ENCODE measurements around the gene BMP8A.

BMP8A gene

DNA sequence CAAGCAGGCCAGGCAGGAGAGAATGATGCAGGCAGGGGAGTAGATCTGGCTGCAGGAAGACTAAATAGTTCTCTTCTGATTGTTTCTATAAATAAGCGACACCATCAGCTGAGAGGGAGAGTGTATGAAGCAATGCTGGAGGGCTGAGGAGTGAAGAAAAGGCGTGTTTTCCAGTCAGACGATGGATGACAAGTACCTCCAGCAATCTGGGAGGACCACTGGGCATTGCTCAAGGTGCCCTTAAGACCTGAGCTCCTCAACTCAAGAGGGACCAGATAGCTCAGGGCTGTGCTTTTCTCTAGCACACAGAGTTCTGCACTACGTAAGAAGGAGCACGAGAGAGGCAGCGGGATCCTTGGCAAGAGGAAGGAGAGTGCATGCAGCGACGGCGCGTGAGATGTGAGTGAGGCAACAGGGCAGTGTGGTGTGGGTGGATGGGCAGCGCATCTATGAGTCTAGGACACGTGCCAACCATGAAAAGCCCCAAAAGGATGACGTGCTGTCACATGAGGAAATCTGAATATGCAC is 49.1 kb downstream of the BMP8A start:
- DNase-seq (ENCODE audit: low spot score) = no peak
- in situ Hi-C loops (cut with MboI; ENCODE audit: low sequenced_read_pairs, unreplicated experiment) = no loop called here
- TF ChIP-seq, protein P1, sequence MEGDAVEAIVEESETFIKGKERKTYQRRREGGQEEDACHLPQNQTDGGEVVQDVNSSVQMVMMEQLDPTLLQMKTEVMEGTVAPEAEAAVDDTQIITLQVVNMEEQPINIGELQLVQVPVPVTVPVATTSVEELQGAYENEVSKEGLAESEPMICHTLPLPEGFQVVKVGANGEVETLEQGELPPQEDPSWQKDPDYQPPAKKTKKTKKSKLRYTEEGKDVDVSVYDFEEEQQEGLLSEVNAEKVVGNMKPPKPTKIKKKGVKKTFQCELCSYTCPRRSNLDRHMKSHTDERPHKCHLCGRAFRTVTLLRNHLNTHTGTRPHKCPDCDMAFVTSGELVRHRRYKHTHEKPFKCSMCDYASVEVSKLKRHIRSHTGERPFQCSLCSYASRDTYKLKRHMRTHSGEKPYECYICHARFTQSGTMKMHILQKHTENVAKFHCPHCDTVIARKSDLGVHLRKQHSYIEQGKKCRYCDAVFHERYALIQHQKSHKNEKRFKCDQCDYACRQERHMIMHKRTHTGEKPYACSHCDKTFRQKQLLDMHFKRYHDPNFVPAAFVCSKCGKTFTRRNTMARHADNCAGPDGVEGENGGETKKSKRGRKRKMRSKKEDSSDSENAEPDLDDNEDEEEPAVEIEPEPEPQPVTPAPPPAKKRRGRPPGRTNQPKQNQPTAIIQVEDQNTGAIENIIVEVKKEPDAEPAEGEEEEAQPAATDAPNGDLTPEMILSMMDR (IDR thresholded peaks at IDR 0.05; ENCODE audit: borderline replicate concordance, control extremely low read depth, extremely low read depth, insufficient read depth, missing control alignments) = no peak

DNA sequence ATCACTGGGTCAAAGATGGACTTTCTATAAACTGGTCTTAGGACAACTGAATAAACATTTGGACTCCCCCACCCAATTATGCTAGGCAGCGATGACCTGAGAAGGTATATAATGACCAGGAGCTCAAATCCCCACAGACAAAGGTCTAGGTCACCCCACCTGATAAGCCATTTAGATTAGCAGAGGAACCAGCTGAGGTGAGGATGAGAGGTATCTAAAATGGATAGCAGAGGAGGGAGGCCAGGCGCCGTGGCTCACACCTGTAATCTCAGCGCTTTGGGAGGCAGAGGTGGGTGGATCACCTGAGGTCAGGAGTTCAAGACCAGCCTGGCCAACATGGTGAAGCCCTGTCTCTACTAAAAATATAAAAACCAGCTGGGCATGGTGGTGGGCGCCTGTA is 51.5 kb downstream of the BMP8A start:
- TF ChIP-seq, protein P1 (IDR thresholded peaks at IDR 0.05; ENCODE audit: borderline replicate concordance, control extremely low read depth, extremely low read depth, insufficient read depth, missing control alignments) = no peak
- DNase-seq (ENCODE audit: low spot score) = no peak
- in situ Hi-C loops (cut with MboI; ENCODE audit: low sequenced_read_pairs, unreplicated experiment) = no loop called here

DNA sequence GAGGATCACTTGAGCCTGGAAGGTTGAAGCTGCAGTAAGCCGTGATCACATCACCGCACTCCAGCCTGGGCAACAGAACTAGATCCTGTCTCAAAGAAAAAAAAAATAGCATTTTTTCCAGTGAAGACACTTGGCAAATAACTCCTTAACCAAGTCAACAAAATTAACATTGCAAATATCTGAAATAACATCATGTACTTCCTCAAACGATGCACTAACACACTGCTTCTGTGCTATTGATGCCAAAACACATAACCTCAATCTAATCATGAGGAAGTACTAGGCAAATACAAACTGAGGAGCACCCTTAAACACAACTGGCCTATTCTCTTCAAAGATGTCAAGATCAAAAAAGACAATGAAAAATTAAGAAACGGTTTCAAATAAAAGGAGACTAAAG is 52.9 kb downstream of the BMP8A start:
- TF ChIP-seq, protein P1 (IDR thresholded peaks at IDR 0.05; ENCODE audit: borderline replicate concordance, control extremely low read depth, extremely low read depth, insufficient read depth, missing control alignments) = no peak
- DNase-seq (ENCODE audit: low spot score) = no peak
- in situ Hi-C loops (cut with MboI; ENCODE audit: low sequenced_read_pairs, unreplicated experiment) = no loop called here

GRCh38 chr1:39545531-39545930 is 54.1 kb downstream of the BMP8A start:
- DNase-seq (ENCODE audit: low spot score) = no peak
- in situ Hi-C loops (cut with MboI; ENCODE audit: low sequenced_read_pairs, unreplicated experiment) = no loop called here
- TF ChIP-seq, protein P1 (IDR thresholded peaks at IDR 0.05; ENCODE audit: borderline replicate concordance, control extremely low read depth, extremely low read depth, insufficient read depth, missing control alignments) = no peak

DNA sequence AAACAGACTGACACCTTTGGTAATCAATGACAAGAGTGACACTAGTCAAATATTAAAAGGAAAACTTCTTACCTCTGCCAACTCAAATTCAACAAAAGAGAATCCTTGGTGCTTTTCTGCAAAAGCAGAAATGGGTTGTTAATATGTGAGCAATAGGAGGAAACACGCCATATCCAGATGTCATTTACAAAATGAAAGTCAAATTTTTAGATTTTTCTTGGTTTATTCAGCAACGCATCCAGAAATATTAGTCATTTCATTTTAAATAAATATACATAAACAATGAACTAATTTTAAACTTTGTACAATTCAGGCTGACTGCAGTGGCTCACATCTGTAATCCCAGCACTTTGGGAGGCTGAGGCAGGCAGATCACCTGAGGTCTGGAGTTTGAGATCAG is 62.8 kb downstream of the BMP8A start:
- in situ Hi-C loops (cut with MboI; ENCODE audit: low sequenced_read_pairs, unreplicated experiment) = no loop called here
- TF ChIP-seq, protein P1 (IDR thresholded peaks at IDR 0.05; ENCODE audit: borderline replicate concordance, control extremely low read depth, extremely low read depth, insufficient read depth, missing control alignments) = no peak

GRCh38 chr1:39561279-39561678 is 69.8 kb downstream of the BMP8A start:
- no peak for DNase-seq (ENCODE audit: low spot score)
- TF ChIP-seq, protein P1 (IDR thresholded peaks at IDR 0.05; ENCODE audit: borderline replicate concordance, control extremely low read depth, extremely low read depth, insufficient read depth, missing control alignments) = no peak
- in situ Hi-C loops (cut with MboI; ENCODE audit: low sequenced_read_pairs, unreplicated experiment) = no loop called here

More for the DNA sequence above, 62.8 kb downstream of the BMP8A start:
- no peak for DNase-seq (ENCODE audit: low spot score)
